ENCODE data around the gene CRAMP1.

- TF ChIP-seq, protein P1, sequence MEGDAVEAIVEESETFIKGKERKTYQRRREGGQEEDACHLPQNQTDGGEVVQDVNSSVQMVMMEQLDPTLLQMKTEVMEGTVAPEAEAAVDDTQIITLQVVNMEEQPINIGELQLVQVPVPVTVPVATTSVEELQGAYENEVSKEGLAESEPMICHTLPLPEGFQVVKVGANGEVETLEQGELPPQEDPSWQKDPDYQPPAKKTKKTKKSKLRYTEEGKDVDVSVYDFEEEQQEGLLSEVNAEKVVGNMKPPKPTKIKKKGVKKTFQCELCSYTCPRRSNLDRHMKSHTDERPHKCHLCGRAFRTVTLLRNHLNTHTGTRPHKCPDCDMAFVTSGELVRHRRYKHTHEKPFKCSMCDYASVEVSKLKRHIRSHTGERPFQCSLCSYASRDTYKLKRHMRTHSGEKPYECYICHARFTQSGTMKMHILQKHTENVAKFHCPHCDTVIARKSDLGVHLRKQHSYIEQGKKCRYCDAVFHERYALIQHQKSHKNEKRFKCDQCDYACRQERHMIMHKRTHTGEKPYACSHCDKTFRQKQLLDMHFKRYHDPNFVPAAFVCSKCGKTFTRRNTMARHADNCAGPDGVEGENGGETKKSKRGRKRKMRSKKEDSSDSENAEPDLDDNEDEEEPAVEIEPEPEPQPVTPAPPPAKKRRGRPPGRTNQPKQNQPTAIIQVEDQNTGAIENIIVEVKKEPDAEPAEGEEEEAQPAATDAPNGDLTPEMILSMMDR (IDR thresholded peaks at IDR 0.05): no peak
- TF ChIP-seq POLR2A (IDR thresholded peaks at IDR 0.05): no peak
Observed at GRCh38 chr16:1638757-1639156, 26.6 kb downstream of the CRAMP1 start.
